ENCODE results near the gene SLC16A3.
"Not testable (repeated sequence)": the region's sequence is repeated elsewhere in the genome, so short reads cannot be mapped to it uniquely, and the experiment has no call there.

The SLC16A3 gene

GRCh38 chr17:82247856-82248671 lies 19.2 kb downstream of the SLC16A3 start:
- no peak for ATAC-seq

DNA sequence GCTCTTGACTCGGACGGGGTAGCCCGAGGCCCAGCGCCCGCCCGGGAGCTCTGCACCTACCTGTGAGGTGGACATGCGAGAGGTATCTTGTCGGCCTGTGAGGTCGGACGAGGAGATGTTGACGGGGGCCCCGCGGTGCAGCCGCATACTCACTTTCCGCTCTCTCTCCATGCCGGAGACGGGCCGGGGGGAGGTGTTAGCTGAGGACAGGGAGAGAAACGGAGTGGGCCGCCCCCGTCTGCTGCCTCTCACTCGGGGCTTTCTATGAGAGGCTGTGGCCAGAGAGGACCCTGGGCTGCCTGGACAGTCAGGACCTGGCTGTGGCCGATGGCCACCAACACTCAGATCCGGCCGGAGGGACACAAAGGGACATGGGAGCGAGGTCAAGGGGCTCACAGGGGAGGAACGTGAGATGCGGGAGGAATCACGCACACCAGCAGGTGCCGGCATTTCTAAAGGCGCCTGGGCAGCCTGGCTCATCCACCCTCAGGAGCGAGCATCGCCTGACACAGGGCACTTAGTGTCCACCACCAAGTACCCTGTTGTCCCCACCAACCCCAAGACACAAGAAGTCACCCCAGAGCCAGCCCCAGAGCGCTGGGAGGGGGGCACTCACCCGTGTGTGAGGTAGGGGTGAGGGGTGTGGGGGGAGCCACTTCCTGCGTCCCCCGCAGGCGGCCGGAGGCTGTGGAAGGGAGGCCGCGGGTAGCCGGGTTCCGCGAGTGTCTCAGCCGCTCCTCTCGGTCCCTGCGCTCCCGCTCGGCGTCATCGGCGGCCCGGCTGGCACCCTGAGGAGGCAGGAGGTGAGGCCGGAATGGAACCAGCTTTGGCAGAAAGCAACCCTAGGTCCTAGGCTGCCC lies 20.2 kb downstream of the SLC16A3 start:
- ATAC-seq = no peak

DNA sequence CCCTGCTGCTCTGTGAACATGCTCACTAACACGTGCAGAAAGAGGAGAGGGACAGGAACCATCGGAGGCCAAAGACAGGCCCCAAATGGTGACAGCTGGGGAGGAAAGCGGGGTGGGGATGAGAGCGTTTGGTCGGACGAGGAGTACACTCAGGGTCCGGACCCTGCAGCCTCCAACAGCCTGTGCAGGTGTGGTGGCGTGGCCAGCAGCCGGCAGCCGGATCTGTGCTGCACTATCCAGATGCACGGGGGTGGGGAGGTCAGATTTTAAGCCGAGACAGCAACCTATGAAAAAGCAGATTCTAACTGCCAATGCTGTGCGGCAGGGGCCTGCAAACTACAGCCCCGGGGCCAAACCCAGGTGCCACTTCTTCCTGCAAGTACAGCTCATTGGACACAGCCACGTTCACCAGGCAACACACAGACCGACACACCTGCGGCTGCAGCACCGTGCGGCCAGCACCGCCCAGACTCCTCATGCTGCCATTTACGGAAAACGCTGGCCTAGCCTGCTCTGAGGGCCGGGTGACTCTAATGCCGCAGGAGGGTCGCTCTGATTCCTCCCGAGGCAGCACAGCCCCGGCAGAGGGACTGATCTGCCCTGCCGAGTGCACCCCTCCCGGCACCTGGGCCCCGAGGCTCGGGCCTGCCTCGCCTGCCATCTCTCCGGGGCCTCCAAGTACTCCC lies 21.2 kb downstream of the SLC16A3 start:
- ATAC-seq = no peak

GRCh38 chr17:82250868-82251500 lies 22.1 kb downstream of the SLC16A3 start:
- ATAC-seq = no peak

GRCh38 chr17:82252511-82253178 lies 23.8 kb downstream of the SLC16A3 start:
- ATAC-seq = no peak

DNA sequence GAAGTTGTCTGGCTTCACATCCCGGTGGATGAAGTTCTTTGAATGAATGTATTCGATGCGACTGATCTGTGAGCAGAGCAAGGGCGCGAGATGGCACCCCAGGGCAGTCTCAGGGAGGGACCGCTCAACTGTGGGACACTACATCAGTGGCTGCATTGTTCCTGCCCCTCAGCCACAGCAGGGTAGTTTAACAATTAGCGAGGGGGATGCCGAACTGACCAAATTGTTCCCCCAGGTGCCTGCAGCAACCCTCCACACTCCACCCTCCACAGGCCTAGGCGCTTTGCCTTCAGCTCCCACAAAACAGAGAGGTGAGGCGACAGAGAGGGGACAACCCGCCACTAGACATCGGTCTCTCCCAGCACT lies 24.3 kb downstream of the SLC16A3 start:
- no peak for ATAC-seq

DNA sequence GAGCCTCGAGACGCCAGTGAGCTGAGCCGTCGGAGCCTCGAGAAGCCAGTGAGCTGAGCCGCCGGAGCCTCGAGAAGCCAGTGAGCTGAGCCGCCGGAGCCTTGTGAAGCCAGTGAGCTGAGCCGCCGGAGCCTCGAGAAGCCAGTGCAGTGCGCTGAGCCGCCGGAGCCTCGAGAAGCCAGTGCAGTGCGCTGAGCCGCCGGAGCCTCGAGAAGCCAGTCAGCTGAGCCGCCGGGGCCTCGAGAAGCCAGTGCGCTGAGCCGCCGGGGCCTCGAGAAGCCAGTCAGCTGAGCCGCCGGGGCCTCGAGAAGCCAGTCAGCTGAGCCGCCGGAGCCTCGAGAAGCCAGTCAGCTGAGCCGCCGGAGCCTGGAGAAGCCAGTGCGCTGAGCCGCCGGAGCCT lies 25.3 kb downstream of the SLC16A3 start:
- ATAC-seq = not testable (repeated sequence)

GRCh38 chr17:82254746-82255145 lies 25.9 kb downstream of the SLC16A3 start:
- not testable (repeated sequence) for ATAC-seq

- ATAC-seq = no peak
Measured at GRCh38 chr17:82255402-82255972, 26.6 kb downstream of the SLC16A3 start.

DNA sequence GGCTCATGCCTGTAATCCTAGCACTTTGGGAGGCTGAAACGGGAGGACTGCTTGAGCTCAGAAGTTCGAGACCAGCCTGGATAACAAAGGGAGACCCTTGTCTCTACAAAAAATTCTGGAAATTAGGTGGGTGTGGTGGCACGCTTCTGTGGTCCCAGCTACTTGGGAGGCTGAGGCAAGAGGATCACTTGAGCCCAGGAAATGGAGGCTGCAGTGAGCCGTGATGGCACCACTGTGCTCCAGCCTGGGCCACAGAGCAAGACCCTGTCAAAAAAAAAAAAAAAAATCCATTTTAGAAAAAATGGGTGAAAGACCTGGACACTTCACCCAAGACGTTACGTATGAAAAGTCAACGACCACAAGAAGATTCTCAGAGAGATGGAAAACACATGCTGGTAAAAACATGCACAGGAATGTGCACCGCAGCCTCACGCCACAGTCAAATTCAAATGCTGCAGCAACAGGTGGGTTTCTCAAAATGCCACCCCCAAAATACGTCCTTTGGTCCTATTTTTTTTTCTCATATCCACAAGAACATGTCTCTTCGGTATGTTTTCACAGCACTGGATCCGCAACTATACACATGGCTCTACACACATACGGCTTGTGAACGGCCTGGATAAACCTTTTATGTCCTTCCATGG lies 27.5 kb downstream of the SLC16A3 start:
- no peak for ATAC-seq

DNA sequence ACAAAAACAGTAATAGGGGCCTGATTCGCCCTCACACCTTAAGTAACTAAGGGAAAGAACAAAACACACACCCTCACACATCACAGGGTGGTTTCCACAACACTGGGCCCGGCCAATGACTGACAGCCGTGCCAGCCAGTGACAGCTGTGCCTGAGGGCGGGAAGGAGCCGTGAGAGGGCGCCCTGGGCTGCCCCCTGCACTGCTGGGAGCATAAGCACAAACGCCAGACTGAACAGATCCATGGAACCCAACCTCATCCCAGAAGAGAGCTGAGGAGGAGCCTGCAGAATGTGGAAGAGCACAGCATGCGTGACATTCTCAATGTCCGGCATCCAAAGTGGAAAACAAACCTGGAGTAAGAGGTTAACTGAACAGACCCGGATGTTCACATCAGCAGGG lies 28.6 kb downstream of the SLC16A3 start:
- ATAC-seq = peak; percentile 99 to 100

DNA sequence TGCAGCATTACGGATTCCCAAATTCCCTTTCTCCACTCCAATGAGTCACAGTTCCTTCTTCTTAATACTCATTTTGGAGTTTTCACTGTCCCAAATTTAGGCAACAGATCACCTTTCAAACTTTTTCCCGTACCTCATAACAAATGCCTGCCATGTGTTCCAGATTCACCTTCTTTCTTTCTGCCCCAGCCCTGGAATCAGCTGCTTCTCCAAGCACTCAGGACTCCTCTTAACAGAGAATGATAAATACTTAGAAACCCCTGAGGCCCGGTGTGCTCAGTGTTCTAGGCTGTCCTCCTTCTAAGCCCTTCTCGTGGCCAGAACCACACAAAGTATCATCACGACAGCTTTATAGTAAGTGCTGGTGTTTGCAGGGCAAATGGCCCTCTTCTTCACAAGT lies 29.7 kb downstream of the SLC16A3 start:
- no peak for ATAC-seq

DNA sequence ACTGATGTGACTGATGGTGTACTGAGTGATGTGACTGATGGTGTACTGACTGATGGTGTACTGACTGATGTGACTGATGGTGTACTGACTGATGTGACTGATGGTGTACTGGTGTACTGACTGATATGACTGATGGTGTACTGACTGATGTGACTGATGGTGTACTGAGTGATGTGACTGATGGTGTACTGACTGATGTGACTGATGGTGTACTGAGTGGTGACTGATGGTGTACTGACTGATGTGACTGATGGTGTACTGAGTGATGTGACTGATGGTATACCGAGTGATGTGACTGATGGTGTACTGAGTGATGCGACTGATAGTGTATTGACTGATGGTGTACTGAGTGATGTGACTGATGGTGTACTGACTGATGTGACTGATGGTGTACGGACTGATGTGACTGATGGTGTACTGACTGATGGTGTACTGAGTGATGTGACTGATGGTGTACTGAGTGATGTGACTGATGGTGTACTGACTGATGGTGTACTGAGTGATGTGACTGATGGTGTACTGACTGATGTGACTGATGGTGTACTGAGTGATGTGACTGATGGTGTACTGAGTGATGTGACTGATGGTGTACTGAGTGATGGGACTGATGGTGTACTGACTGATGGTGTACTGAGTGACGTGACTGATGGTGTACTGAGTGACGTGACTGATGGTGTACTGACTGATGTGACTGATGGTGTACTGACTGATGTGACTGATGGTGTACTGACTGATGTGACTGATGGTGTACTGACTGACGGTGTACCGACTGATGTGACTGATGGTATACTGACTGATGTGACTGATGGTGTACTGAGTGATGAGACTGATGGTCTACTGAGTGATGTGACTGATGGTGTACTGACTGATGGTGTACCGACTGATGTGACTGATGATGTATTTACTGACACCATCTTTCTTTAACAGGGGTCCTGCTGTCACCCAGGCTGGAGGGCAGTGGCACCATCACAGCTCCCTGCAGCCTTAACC lies 31.4 kb downstream of the SLC16A3 start:
- ATAC-seq = not testable (repeated sequence)

- no peak for ATAC-seq
Measured at GRCh38 chr17:82262344-82262743, 33.5 kb downstream of the SLC16A3 start.

GRCh38 chr17:82263641-82264040 lies 34.8 kb downstream of the SLC16A3 start:
- no peak for ATAC-seq

DNA sequence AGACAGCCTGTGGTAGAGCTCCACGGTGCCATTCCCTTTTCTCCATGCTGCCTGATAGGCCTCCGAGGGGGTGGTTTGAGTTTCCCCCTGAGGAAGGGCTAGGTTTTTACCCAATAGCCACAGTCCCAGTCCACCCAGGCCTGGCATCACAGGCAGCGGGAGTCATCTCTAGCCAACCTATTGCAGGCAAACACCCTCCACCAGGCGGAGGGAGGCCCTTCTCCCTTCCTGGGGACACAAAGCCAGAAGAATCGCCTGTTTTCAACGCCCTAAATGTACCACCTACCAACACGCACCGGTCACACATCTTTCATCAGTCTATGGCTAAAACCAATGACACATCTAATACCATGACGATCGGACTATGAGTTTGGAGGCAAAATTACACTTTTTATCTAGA lies 37.3 kb downstream of the SLC16A3 start:
- no peak for ATAC-seq

- ATAC-seq = peak; percentile 70 to 75
Measured at GRCh38 chr17:82267575-82268379, 38.9 kb downstream of the SLC16A3 start.

DNA sequence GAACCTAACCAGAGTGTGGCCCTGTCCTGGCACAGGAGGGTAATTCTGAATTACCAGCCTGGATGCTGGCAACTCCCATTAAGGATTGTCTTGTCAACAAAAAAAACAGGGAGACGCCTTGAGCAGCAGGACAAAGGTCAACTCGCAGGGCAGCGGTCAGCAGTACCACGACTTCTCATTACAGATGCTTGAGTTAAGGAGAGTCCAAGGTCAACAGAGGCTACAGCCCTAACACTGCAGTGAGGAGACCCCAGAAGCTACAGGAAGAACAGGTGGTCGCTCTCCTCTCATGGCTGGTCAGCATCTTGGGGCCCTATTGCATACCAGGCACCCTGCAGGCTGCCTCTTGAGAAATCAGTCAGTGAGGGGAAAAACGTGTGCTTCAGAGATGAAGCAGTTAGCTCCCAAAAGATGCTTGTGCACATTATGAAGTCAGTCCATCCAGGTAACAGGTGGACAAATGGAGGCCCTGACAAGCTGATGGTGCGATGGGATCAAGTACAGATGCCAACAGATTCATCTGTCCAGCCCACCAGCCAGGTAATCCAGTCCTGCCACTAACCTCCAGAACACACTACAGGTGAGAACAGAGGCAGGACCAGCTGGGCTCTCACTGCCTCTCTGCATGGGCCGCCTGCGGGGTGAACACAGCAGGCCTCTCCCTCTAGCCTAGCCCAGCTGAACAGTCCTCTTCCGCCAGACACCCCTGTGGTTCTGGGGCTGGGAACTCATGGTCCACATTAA lies 40.5 kb downstream of the SLC16A3 start:
- ATAC-seq = no peak

Measured in activated CD4-positive, CD25-positive, alpha-beta regulatory T cell treated with anti-CD3 and anti-CD28 coated beads, Interleukin-2, amount 50 U/mL, for 24 hours (primary cell).